OCI-LY7 (cell line): ENCODE data around the gene UGT1A9. TPM values are rescaled to one million over a fixed set of nuclear protein-coding genes. Genes with fewer than 3 reads are reported as not detected.

ENCODE experiments used
- BruUV-seq: library from RNA; stranded (reverse); fragments of 400-500 nt; replicated peaks from 2 replicates; lab custom pipeline; 2021; lab: Mats Ljungman, UMichigan
- CTCF ChIA-PET: fragments of 300-600 bp; sonication (Branson Sonifier 250); formaldehyde crosslinking; loops from one replicate; lab custom pipeline; 2022; ENCODE audit warnings: antibody characterized with exemption; ENCODE audit not compliant: unreplicated experiment; lab: Charles Lee
- POLR2A ChIA-PET: fragments of 300-600 bp; sonication (Branson Sonifier 250); formaldehyde crosslinking; loops from one replicate; lab custom pipeline; 2022; ENCODE audit warnings: antibody characterized with exemption; lab: Charles Lee
- DNase-seq: peaks from one replicate; pipeline ENCODE4 v3.0.0-alpha.2; 2015; ENCODE audit warnings: low spot score
- H2AFZ ChIP-seq: fragments of 200-600 bp; sonication (generic), shearing (Covaris generic); 2 replicates; pipeline ENCODE4 v1.6.1; 2014; ENCODE audit warnings: mild to moderate bottlenecking, antibody characterized with exemption, low read length, moderate library complexity
- H3K27ac ChIP-seq: fragments of 200-600 bp; sonication (generic); 2 replicates; pipeline ENCODE4 v1.5.1; 2014; ENCODE audit warnings: mixed run types, low read depth, mild to moderate bottlenecking, moderate library complexity, low read length, inconsistent platforms; ENCODE audit not compliant: poor library complexity, severe bottlenecking
- H3K36me3 ChIP-seq: fragments of 200-600 bp; sonication (generic); 2 replicates; pipeline ENCODE4 v1.6.1; 2014; ENCODE audit warnings: mild to moderate bottlenecking, antibody characterized with exemption, low read length, moderate library complexity, mixed read lengths; ENCODE audit not compliant: insufficient read depth
- H3K4me1 ChIP-seq: fragments of 200-600 bp; sonication (generic); 2 replicates; pipeline ENCODE4 v1.5.1; 2014; ENCODE audit warnings: mild to moderate bottlenecking, low read length; ENCODE audit not compliant: insufficient read depth, poor library complexity, severe bottlenecking
- H3K4me2 ChIP-seq: fragments of 200-600 bp; sonication (generic); 2 replicates; pipeline ENCODE4 v1.6.1; 2014; ENCODE audit warnings: mild to moderate bottlenecking, low read length
- H3K4me3 ChIP-seq: fragments of 200-600 bp; sonication (generic); 2 replicates; pipeline ENCODE4 v1.5.1; 2014; ENCODE audit warnings: mild to moderate bottlenecking, low read depth, low read length; ENCODE audit not compliant: poor library complexity, severe bottlenecking
- H3K79me2 ChIP-seq: fragments of 200-600 bp; sonication (generic); 2 replicates; pipeline ENCODE4 v1.6.1; 2016; ENCODE audit warnings: low read depth, mild to moderate bottlenecking, low read length, moderate library complexity, mixed read lengths; ENCODE audit not compliant: insufficient read depth
- H3K9me2 ChIP-seq: fragments of 200-600 bp; sonication (generic); 2 replicates; pipeline ENCODE4 v1.6.1; 2016; ENCODE audit warnings: mild to moderate bottlenecking, low read length, mixed read lengths; ENCODE audit not compliant: insufficient read depth
- H3K9me3 ChIP-seq: fragments of 200-600 bp; sonication (generic); 2 replicates; pipeline ENCODE4 v1.6.1; 2014; ENCODE audit warnings: mild to moderate bottlenecking, mixed run types, low read length, mixed read lengths
- H4K20me1 ChIP-seq: fragments of 200-600 bp; sonication (generic); 2 replicates; pipeline ENCODE4 v1.6.1; 2014; ENCODE audit warnings: mild to moderate bottlenecking, antibody characterized with exemption, low read length, moderate library complexity, mixed read lengths; ENCODE audit not compliant: insufficient read depth
- CTCF ChIP-seq: fragments of 200-600 bp; sonication (generic); conservative IDR thresholded peaks from 2 replicates; pipeline ENCODE4 v1.5.1; 2014; ENCODE audit warnings: mild to moderate bottlenecking, antibody characterized with exemption, low read length, moderate library complexity, mixed read lengths
- EZH2phosphoT487 ChIP-seq: fragments of 200-600 bp; sonication (generic); IDR thresholded peaks from 2 replicates; pipeline ENCODE4 v1.6.1; 2018; ENCODE audit warnings: low read depth, borderline replicate concordance, mild to moderate bottlenecking, mixed run types, antibody characterized with exemption, low read length, moderate library complexity, mixed read lengths
- intact Hi-C: fragments of 100-400 bp; cut with micrococcal nuclease; formaldehyde crosslinking; loops from one replicate; pipeline ENCODE4 v1.10.0; 2022; ENCODE audit not compliant: unreplicated experiment
- total RNA-seq, 2 experiments: library from RNA; depleted of rRNA in 1 of 2; stranded (reverse); fragments of >200 nt in 1 of 2; shearing (Covaris generic) in 1 of 2; gene quantifications; 2 replicates each; pipeline ENCODE4 v1.2.3, GENCODE V29; 2014 to 2022

Gene UGT1A9
- total RNA-seq, 2 experiments from 2014 or later: not detected

- no peak overlapping the region for H3K4me3 ChIP-seq
- intact Hi-C loops: no loop called here
- CTCF ChIA-PET: no interaction called here
- no TSS peak for BruUV-seq
- TF ChIP-seq CTCF (no peak), EZH2phosphoT487 (no peak)
- DNase-seq: no peak
- no peaks in the 10 kb centered on the region for H3K36me3 ChIP-seq
- H3K9me2 ChIP-seq: no peaks in the 10 kb centered on the region; the same call in 1 of the 2 replicates
- H3K27ac ChIP-seq: no peak overlapping the region
- H3K9me3 ChIP-seq: no peaks in the 10 kb centered on the region
- no peaks in the 10 kb centered on the region for H3K79me2 ChIP-seq
- H4K20me1 ChIP-seq: no peaks in the 10 kb centered on the region
- POLR2A ChIA-PET: no interaction called here
- H2AFZ ChIP-seq: no peak overlapping the region
- H3K4me1 ChIP-seq: no peaks in the 10 kb centered on the region
- H3K4me2 ChIP-seq: no peak overlapping the region
Measured at GRCh38 chr2:233754872-233755611, 83.3 kb downstream of the UGT1A9 start.

GRCh38 chr2:233756429-233757081 lies 84.9 kb downstream of the UGT1A9 start:
- Histone ChIP-seq H3K4me3 (no peak overlapping the region), H3K9me3 (no peaks in the 10 kb centered on the region), H4K20me1 (no peaks in the 10 kb centered on the region), H2AFZ (no peak overlapping the region), H3K9me2 (no peaks in the 10 kb centered on the region; the same call in 1 of the 2 replicates), H3K4me1 (no peaks in the 10 kb centered on the region), H3K36me3 (no peaks in the 10 kb centered on the region), H3K79me2 (no peaks in the 10 kb centered on the region), H3K27ac (no peak overlapping the region), H3K4me2 (no peak overlapping the region)
- intact Hi-C loops: no loop called here
- TF ChIP-seq EZH2phosphoT487 (no peak), CTCF (no peak)
- ChIA-PET CTCF (no interaction called here), POLR2A (no interaction called here)
- BruUV-seq: no TSS peak
- no peak for DNase-seq

- H2AFZ ChIP-seq: no peak overlapping the region
- no peak for DNase-seq
- no peak overlapping the region for H3K4me2 ChIP-seq
- BruUV-seq: no TSS peak
- no peak overlapping the region for H3K4me3 ChIP-seq
- no peaks in the 10 kb centered on the region for H4K20me1 ChIP-seq
- no peaks in the 10 kb centered on the region for H3K79me2 ChIP-seq
- POLR2A ChIA-PET: no interaction called here
- H3K27ac ChIP-seq: no peak overlapping the region
- no peaks in the 10 kb centered on the region for H3K4me1 ChIP-seq
- no peaks in the 10 kb centered on the region for H3K9me3 ChIP-seq
- CTCF ChIA-PET: no interaction called here
- TF ChIP-seq EZH2phosphoT487 (no peak), CTCF (no peak)
- intact Hi-C loops: no loop called here
- no peaks in the 10 kb centered on the region; the same call in 1 of the 2 replicates for H3K9me2 ChIP-seq
- H3K36me3 ChIP-seq: no peaks in the 10 kb centered on the region
Measured at GRCh38 chr2:233758141-233758540, 86.4 kb downstream of the UGT1A9 start.
